ENCODE data around the gene TBC1D32.

TBC1D32 gene

GRCh38 chr6:121160276-121160675 is 174.0 kb downstream of the TBC1D32 start:
- no peaks in the 10 kb centered on the region for H3K36me3 ChIP-seq (ENCODE audit: control insufficient read depth, insufficient read depth, low read length)
- H3K4me3 ChIP-seq (replicated peaks; ENCODE audit: low read depth, low read length), result no peak overlapping the region
- no peak for TF ChIP-seq CTCF (IDR thresholded peaks at IDR 0.05; ENCODE audit: insufficient read depth, low read length, poor library complexity, severe bottlenecking)
- no peaks in the 10 kb centered on the region for H3K27me3 ChIP-seq (replicated peaks; ENCODE audit: control insufficient read depth, insufficient read depth, low read length)
- no peak for DNase-seq (ENCODE audit: extremely low read depth, insufficient read length)

GRCh38 chr6:121158891-121159290 is 175.4 kb downstream of the TBC1D32 start:
- H3K36me3 ChIP-seq (ENCODE audit: control insufficient read depth, insufficient read depth, low read length), result no peaks in the 10 kb centered on the region
- no peak for DNase-seq (ENCODE audit: extremely low read depth, insufficient read length)
- H3K4me3 ChIP-seq (replicated peaks; ENCODE audit: low read depth, low read length), result no peak overlapping the region
- TF ChIP-seq CTCF (IDR thresholded peaks at IDR 0.05; ENCODE audit: insufficient read depth, low read length, poor library complexity, severe bottlenecking), result no peak
- no peaks in the 10 kb centered on the region for H3K27me3 ChIP-seq (replicated peaks; ENCODE audit: control insufficient read depth, insufficient read depth, low read length)

- Histone ChIP-seq H3K36me3 (ENCODE audit: control insufficient read depth, insufficient read depth, low read length) (no peaks in the 10 kb centered on the region), H3K27me3 (replicated peaks; ENCODE audit: control insufficient read depth, insufficient read depth, low read length) (no peaks in the 10 kb centered on the region), H3K4me3 (replicated peaks; ENCODE audit: low read depth, low read length) (no peak overlapping the region)
- no peak for TF ChIP-seq CTCF (IDR thresholded peaks at IDR 0.05; ENCODE audit: insufficient read depth, low read length, poor library complexity, severe bottlenecking)
- DNase-seq (ENCODE audit: extremely low read depth, insufficient read length), result no peak
Measured at GRCh38 chr6:121158438-121158837, 175.8 kb downstream of the TBC1D32 start.

GRCh38 chr6:121157906-121158305 is 176.4 kb downstream of the TBC1D32 start:
- Histone ChIP-seq H3K4me3 (replicated peaks; ENCODE audit: low read depth, low read length) (no peak overlapping the region), H3K36me3 (ENCODE audit: control insufficient read depth, insufficient read depth, low read length) (no peaks in the 10 kb centered on the region), H3K27me3 (replicated peaks; ENCODE audit: control insufficient read depth, insufficient read depth, low read length) (no peaks in the 10 kb centered on the region)
- DNase-seq (ENCODE audit: extremely low read depth, insufficient read length), result no peak
- no peak for TF ChIP-seq CTCF (IDR thresholded peaks at IDR 0.05; ENCODE audit: insufficient read depth, low read length, poor library complexity, severe bottlenecking)

- Histone ChIP-seq H3K4me3 (replicated peaks; ENCODE audit: low read depth, low read length) (no peak overlapping the region), H3K27me3 (replicated peaks; ENCODE audit: control insufficient read depth, insufficient read depth, low read length) (no peaks in the 10 kb centered on the region), H3K36me3 (ENCODE audit: control insufficient read depth, insufficient read depth, low read length) (no peaks in the 10 kb centered on the region)
- no peak for TF ChIP-seq CTCF (IDR thresholded peaks at IDR 0.05; ENCODE audit: insufficient read depth, low read length, poor library complexity, severe bottlenecking)
- no peak for DNase-seq (ENCODE audit: extremely low read depth, insufficient read length)
Measured at GRCh38 chr6:121143476-121143875, 190.8 kb downstream of the TBC1D32 start.

- Histone ChIP-seq H3K4me3 (replicated peaks; ENCODE audit: low read depth, low read length) (no peak overlapping the region), H3K27me3 (replicated peaks; ENCODE audit: control insufficient read depth, insufficient read depth, low read length) (no peaks in the 10 kb centered on the region), H3K36me3 (ENCODE audit: control insufficient read depth, insufficient read depth, low read length) (no peaks in the 10 kb centered on the region)
- DNase-seq (ENCODE audit: extremely low read depth, insufficient read length), result no peak
- no peak for TF ChIP-seq CTCF (IDR thresholded peaks at IDR 0.05; ENCODE audit: insufficient read depth, low read length, poor library complexity, severe bottlenecking)
Measured at GRCh38 chr6:121142093-121142492, 192.2 kb downstream of the TBC1D32 start.

All from GM06990 (cell line).